Measurements from ENCODE around the gene FANCI.
A peak's percentile ranks its signal among the peaks of the same experiment; 100 is the strongest.

The FANCI gene

DNA sequence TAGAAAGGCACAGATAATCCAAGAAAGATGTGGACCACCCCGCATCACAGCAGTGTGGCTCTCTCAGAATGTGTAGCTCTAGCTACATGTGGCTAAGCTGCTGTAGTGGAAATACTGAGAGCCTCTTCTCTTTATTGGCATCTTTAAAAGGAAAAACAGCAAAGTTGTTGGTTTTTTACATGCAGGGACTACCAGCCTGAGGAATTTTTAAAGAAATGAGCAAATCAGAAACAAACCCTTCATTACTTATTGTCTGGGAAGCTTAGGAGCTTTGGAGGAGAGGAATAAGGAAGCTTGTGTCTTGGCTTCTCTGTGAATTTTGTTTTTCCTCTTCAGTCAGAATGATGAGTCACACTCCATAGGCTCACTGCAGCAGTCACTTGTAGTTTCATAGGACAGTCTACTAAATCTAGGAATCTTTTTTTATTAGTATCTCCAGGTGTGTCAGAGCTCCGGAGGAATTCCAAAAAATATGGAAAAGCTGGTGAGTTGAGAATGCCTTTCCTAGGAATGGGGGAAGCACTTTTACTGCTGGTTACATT lies 63.3 kb downstream of the FANCI start:
- peak; percentile 49 for DNase-seq (ENCODE audit: low spot score)

DNA sequence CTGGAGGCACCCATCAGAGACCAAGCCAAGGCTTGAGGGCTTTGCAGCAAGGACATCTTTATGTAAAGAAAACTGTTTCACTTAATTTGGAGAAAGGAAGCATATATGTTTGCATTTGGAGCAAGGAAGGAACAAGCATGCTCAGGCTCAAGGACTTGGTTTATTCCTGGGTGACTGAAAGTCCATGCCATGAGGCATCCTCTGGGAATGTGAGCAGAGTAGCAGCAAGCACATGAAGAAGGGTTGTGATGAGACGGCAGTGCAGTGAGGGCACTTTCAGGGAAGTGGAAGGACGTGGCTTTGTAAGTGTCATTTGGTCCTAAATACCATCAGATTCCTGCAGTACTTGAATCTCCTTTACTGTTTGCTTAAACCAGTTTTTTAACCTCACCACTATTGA lies 64.0 kb downstream of the FANCI start:
- DNase-seq (ENCODE audit: low spot score), result peak; percentile 63

DNA sequence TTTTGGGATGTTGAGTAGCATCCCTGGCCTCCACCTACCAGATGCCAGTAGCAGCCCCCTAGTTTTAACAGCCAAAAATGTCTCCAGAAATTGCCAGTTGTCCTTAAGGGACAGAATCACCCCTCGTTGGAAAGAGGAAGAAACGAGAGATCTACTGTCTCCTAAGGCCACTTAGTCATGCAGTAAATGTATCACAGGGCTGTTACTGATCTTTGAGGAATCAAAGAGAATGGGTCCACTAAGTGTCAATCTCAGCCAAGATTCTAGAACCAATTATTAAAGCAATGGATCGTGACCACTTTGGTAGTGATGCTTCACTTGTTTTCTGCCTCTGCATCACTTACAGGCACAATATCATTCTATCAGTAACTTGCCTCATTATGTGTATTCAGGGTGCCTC lies 64.5 kb downstream of the FANCI start:
- no peak for DNase-seq (ENCODE audit: low spot score)

DNA sequence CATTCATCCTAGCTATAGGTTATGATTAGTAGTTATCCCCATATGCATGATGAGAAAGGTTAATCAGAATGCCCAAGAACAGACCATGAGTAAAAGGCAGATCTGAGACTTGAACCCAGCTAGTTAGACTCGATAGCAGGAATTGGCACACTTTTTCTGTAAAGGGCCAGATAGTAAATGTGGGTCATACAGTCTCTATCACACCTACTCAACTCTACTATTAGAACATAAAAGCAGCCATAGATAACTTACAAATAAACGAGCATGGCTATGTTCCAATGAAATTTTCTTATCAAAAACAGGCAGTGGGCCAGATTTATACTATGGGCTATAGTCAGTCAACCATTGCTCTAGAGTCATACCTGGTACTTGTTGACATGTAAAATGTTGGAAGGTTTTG lies 66.2 kb downstream of the FANCI start:
- DNase-seq (ENCODE audit: low spot score), result no peak

DNA sequence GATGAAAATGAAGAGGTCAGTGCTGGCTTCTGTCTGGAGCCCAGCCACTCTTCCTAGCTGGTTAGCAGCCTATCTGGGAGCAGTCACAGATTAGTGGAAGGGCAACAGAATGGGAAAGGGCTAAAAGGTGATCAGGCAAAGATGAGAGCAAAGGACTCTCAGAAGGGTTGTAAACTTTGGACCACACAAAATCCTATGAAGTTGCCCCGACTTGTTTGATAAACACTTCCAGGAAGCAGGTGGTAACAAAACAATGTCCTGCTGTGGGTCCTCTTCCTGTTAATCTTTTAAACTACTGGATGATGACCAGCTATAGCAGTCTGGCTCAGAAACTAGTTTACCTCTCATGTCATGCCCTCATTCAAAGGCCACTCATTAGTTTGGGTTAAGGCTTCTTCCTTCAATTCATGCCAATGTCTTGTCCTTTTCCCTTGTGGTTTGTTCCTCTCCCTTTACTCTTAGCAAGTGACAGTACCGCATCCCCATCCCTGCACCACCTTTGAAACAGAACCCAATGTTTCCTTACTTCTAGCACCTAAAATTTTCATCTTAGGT lies 71.7 kb downstream of the FANCI start:
- no peak for DNase-seq (ENCODE audit: low spot score)

DNA sequence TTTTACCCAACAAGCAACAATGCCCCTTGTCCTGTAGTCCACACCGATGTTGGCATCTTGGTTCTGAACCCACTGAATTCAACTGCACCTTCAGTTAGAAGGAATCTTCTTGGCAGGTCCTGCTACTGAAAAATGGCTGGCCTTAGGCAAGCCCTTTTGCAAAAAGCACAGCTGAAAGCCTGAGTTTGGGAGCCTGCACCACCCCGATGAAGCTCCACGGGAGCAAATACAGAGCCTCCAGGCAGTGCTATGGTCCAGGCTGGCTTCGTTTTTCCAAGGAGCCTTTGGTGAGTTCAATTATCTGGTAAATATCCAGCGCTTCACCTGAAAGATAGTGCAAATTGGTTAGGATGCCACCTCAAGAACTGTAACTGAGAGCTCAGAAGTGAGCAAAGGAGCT lies 72.7 kb downstream of the FANCI start:
- no peak for DNase-seq (ENCODE audit: low spot score)

DNA sequence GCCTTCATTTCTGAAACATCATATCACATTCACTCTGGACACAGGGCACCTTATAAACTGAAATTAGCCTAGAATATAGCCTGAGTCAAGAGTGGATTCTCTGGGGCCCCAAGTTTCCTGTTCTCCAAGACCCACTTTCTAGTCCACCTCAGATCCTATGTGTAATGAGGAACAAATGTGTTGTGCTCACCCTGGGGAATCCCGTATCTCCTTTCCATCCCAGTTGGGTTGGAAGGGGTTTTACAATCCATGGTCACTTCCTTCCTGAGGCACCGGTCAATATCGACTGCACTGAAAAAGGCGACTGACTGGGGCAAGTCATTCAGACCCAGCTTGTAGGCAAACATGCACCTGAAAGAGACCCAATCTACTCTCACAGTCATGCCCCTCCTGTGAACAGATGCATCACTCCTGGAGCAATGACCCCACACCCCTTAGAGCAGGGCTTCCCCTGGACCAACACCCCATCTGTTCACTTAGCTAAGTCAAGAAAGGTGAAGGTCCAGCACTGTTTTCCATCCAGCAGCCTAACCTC lies 73.5 kb downstream of the FANCI start:
- DNase-seq (ENCODE audit: low spot score), result no peak

DNA sequence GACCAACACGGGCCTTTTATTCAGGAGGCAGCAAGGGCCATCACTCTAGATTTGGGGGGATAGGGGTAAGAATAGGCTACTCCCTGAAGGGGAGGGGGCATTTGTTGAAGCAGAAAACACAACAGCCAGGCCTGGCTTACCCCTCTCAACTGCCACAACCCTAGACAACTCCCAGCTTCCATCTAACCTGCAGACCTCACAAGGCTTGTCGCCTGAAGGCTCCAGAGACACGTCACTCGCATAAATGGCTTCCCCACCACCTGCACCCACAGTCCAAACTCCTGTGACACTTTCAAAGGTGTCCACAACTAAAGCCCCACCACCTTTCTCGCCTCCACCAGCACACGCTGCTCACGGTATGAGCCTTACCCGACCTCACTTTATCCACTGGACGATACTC lies 75.9 kb downstream of the FANCI start:
- DNase-seq (ENCODE audit: low spot score), result no peak

DNA sequence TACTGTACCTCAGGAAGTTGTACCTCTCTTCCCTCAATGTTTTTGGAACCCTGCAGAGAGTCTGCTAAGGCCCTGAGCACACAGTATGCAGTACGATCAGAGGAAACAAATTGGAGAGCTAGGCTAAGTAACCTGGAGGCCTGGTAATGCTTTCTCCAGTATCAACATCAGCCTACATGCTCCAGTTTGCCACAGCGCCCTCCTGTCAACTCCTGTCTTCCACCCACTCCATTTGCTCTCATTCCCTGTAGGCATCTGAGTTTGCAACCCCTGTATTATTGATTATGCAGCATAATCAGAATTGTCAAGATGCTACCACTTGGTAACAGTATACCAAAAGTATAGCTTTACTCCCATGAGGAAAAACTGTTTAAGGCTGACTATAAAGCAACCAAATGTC lies 76.4 kb downstream of the FANCI start:
- DNase-seq (ENCODE audit: low spot score), result no peak

DNA sequence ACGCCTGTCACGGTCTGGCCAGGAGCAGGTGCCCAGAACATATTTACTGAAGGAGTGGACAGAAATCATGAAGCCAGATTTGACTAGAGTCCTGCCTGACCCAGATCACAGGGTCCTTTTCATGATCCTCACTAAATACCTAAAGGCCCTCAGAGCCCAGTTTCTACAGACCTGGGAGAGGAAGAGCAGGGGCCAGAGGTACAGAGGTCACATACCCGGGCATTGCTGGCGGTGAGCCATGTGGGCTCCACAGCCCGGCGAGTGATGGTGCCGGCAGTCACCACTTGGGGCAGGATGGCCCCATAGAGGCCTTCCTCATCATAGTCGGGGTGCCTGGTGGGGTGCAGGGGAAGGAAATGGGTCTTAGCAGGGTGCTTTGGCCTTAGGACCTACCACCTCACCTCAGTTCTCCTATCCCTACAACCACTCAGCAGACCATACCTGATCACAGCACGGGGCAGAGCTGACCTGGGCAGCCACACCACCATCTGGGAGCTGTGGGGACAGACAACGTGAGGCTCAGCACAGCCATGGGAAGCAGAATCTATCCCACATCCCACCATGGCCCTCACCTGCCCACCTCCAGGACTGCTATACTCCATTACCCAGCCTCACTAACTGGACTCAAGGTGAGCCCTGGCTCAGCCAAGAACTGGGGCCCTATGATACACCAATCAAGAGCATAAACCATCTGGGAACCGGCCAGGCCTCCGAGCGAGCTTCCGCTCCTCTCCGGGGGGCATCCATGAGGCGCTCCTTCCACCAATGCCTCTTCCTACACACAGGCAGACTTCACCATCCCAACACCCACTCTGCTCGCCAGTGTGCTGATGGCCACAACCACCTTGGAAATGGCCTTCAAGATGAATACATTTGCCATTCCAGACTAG lies 78.0 kb downstream of the FANCI start:
- DNase-seq (ENCODE audit: low spot score), result no peak

DNA sequence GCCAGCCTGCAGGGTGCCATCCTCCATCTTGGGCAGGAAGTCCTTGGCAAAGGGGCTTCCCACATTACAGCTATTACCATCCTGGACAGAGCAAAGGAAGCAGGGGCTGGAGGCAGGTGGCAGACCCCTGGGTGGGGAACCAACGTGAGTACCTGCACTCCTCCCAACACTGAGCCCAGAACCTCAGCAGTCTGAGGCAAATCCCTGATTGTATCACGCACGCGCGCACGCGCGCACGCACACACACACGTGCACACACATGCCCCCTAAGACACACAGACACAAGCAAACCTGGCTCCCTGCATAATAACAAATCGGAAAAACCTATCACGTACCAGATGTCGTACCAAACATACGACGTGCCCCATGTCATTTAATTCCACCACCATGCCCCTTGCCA lies 79.0 kb downstream of the FANCI start:
- DNase-seq (ENCODE audit: low spot score), result no peak

DNA sequence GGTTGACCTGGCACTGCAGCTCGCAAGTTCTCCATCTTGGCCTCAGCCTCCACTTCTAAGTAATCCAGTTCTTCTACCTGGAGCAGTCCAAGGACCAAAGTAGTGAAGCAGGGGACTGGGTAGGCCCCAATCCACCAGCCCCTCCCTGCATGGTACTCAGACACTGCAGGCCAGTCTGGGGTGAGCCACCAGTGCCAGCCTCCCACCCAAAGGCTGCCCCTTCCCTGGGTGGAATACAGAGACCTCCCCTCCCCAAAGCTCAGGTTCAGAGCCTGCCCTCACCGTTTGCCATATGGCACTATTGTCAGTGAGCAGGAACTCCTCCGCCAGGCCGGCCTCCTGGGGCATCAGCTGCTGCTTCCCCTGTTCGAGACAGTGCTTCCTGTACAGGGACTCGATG lies 80.0 kb downstream of the FANCI start:
- no peak for DNase-seq (ENCODE audit: low spot score)

DNA sequence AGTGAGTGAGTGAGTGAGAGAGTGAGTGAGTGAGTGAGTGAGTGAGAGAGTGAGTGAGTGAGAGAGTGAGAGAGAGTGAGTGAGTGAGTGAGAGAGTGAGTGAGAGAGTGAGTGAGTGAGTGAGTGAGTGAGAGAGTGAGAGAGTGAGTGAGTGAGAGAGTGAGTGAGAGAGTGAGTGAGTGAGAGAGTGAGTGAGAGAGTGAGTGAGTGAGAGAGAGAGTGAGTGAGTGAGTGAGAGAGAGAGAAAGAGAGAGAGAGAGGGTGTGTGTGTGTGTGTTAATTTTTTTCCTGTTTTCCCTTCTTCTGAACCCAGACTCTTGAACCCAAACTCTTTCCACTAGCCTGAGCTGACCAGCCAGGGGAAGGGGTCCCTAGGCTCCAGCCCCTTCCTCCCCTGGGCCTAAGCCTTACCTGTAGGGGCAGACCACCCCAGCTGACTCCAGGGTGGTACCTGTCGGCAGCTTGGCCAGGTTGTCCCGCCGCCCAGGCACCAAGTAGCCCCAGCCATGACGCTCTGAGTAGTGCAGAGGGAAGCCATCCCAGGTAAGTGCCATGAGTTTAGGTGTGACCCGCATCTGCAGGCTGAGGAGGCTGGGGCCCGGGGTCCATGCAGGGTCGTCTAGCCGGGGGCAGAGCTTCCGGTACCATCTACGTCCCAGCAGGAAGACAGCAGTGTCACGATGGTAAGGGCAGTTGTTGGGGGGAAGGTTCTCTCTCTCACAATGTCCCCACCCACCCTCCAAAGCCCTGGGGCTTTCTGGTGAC lies 81.4 kb downstream of the FANCI start:
- no peak for DNase-seq (ENCODE audit: low spot score)

DNA sequence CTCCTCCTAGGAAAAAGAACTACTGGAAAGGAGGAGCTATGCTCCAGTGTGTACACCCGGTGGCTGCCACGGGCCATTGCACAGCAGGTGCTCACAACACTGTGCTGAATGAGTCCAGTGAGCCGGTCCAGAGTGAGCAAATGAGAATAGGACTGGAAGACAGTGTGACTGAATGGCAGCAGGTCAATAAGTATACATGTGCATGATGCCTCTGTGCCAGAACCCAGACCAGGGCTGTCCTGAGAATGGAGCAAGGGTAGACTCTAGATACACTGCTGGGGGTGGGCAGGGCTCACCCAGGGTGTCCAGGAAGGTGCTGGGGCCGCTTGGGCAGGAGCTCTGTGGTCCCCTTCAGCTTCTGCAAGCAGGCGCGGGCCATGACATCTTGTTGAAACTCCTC lies 82.5 kb downstream of the FANCI start:
- no peak for DNase-seq (ENCODE audit: low spot score)

DNA sequence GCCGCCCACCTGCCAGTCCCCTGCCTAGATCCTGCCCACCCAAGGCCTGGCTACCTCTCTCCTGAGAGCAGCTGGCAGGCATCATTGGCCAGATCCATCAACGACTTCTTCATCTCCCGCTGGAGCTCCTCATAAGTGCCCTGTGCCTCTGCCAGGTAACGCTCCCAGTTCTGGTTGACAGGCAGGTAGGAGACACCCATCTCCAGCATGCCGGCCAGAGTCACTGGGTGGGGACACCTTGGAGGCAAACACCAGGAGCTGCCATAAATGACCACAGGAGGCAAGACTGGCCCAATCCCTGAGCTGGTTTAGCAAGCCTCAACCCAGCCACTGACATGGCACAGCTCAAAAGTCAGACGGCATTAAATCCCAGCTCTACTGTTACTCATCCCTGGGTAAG lies 83.3 kb downstream of the FANCI start:
- DNase-seq (ENCODE audit: low spot score), result no peak

DNA sequence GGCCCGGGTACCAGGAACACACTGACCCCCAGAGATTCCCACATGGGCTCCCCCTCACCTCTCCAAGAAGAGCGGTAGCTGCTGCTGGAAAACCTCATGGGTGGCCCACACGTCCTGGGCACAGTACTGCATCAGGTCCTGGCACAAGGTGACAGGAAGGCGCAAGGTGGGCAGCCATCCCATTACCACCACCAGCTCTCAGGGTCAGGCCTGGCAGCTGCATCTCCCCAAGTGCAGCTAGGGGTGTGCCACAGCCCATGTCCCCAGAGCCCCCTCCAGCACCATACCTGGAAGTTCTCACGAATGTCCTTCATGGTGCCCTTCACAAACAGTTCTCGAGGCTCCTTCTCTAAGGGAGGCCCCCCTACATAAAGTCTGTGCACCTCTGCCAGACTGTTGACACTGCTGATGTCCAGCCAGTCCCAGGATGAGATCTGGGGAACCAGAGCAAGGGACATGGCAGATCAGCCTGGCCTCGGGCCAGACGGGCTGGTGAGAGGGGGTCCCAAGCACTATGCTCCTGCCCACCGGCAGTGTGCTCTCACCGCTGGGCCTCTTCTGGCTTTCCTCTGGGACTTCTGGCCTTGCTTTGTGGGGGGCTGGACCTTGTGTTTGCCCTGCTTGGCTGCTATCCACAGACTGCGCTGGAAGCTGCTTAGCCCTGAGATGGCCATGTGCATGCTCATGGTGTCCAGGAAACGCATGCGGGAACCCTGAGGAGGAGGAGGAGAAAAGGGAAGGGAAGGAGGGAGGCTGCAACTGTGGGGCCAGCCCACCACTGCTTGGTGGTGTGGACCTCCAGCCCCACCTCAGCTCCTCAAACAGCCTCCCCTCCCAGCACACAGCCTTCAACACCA lies 84.8 kb downstream of the FANCI start:
- DNase-seq (ENCODE audit: low spot score), result no peak

DNA sequence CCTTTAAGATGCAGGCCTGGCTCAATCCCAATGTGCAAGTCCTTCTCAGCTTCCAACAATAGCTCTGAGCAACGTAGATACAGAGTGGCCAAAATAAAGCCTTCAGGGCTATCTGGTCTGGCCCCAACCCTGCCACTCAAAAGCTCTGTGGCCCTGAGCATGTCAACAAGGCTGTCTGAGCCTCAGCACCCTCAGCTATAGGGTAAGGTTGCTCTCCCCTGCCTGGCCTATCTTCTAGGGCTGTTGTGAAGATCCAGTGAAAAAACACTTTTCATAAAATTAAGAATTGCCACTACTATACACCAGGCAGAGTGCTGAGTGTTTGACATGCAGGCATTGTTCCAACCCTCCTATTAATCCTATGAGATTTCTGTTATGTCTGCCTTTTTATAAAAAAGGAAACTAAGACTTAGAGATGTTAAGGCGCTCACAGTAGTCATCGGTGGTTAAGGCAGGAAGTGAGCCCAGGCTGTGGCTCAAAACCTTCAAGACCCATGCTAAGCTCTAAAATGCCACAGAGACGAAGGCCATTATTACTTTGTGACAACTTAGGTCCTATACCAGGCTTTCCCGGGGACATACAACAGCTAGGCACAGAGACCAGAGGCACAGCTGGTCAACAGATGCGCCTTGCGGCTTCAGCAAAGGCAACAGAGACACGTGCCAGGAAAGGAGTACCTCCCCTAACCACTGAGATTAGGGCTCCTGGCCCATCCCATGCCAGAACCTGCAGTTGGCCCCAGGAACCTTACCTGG lies 85.7 kb downstream of the FANCI start:
- DNase-seq (ENCODE audit: low spot score), result peak; percentile 22

DNA sequence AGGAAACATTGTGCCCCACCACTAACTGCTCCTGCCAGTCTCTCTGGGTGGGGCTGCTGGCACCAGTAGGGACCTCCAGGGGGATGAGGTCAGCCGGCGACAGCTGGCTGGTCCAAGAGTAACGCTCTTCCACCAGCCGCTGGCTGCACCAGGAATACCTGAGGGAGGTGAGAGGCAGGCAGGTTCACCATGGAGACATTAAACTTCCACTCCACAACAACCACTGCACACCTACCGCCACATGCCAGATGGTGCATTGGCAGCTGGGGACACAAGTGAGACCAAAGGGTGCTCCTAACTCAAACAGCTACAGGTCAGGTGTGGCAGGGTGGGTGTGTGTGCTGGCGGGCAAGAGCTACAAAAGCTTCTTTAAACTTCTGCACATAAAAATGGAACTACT lies 86.3 kb downstream of the FANCI start:
- no peak for DNase-seq (ENCODE audit: low spot score)

DNA sequence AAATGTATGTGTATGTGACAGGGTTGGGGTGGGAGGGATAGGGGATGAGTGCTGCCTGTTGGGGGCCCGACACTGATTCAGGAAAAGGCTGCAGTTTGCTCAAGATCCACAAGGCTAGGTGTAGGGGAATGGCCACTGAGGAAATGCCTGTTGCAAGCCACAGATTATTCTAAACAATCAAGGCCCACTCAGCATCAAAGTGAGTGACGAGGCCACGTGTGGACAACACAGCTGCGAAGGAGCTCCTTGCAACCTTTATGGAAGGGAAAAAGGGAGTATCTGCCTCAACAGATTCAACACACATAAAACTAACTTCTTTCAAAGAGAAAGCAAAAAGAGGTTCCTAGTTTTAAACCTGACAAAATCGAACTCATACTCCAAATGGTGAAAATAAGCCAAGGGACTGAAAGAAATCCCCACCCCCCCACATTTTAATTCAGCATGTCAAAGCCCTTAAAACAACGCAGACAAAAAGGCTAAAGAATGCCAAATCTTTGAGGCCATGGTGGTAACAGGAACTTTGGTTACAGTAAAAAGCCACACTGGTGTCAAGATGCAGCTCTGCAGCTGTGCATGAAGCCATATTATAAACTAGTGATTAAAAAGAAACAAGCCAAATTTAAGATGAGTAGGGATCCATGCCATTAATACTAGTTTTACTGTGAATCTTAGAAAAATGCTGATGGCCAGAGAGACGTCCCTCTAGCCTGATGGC lies 87.3 kb downstream of the FANCI start:
- DNase-seq (ENCODE audit: low spot score), result no peak

DNA sequence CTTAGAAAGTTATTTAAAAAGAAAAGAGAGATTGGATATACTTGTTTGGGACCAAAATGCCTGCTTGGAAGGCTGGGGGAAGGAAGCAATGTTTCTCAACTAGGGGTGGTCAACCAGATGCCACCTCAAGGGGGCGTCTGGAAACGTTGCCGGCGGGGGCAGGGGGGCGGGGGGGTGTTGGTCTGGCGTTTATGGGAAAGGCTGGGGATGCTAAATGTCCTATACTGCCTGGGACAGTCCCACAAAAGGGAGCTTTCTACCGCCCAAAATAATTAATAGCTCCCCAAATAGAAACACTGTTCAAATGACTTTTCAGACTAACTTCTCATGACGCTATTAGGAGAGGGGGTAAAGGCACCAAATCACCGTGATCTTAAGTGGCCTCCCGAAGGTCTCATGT lies 88.7 kb downstream of the FANCI start:
- DNase-seq (ENCODE audit: low spot score), result peak; percentile 61
